Measurements from ENCODE around the gene PAMR1. TPM values are rescaled to one million over a fixed set of nuclear protein-coding genes. Genes with fewer than 3 reads are reported as not detected.

The PAMR1 gene
- total and polyA plus RNA-seq, 4 experiments from 2014 or later, result not detected

DNA sequence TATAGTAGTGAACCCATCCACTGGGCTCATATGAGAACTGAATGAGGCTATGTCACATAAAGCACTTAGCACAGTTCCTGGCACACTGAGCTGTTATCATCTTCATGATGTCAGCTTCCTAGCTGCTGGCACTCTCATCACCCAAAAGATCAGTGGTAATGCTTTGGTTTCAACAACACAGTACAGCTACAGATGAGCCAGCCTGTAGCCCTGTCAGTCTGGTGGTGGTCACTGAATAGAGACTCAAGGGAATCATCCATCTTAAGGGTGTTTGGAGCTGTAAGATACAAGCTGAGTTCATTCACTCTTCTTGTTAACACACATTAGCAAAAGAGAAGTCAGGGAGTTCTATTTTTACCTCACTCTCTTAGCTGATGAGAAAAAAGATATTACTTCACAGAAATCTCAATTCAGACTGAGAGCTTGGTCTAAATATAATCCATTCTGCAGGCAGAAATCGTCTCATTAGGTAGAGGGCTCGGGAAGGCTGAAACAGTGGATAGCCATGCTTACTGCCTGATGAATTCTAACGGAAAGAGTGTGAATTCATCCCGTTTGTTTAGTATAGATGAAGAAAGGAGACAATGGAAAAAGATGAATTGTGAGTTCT, 99.7 kb downstream of the PAMR1 start:
- H3K9me3 Mint-ChIP-seq, result no peaks in the 10 kb centered on the region
- POLR2A ChIA-PET (ENCODE audit: partially characterized antibody), result no interaction called here
- H3K4me3 Mint-ChIP-seq, result no peak overlapping the region

DNA sequence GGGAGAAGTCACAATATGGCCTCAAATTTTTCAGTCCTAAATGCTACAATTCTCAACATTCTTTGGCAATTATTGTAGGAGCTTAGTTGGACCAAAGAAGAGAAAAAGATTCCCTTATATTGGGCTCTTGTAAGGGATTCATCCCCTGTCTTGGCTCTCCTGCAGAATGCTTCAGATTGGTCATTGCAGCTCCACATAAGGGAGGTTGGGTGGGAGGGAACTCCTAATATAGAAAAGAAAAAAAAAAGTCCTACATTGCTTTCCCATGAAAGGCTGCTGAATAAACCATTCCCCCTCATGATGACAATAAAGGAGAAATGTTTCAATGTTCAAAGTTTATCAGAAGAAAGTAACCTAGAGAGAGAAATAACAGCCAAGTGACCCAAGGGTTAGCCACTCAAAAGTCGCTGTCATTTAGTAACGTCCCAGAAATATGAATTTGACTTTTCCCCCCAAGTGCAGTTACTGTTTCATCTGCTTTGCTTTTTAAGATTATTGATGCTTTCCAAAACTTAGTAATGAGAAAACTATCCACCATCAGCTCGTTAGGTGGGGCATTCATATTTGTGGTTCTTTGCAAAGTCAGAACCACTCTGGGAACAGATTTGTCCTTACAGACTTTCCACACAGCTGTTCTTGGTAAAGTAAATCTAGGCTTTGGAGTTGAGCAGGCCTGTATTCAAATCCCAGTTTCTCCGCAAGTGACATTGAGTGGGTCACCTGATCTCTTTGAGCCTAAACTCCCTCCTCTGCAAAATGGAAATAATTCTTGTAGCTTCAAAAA, 101.1 kb downstream of the PAMR1 start:
- Histone ChIP-seq H3K4me1 (ENCODE audit: insufficient read depth, low read length) (no peaks in the 10 kb centered on the region), H3K9me3 (ENCODE audit: control insufficient read depth in 1 of 2, low read length in 2 of 2) (no peaks in the 10 kb centered on the region), H3K27ac (ENCODE audit: low read depth, low read length) (no peak overlapping the region), H3K4me3 (ENCODE audit: low read length in 2 of 2) (no peak overlapping the region), H3K36me3 (ENCODE audit: insufficient read depth, low read length) (no peaks in the 10 kb centered on the region), H3K27me3 (ENCODE audit: insufficient read depth, low read length) (peaks cover 11% of the 10 kb centered on the region)
- Mint-ChIP-seq H3K4me1 (peaks cover 6 to 12% (median 9%) of the 10 kb centered on the region in 4 donors), H3K36me3 (no peaks in the 10 kb centered on the region), H3K9me3 (no peaks in the 10 kb centered on the region), H3K27ac (no peak overlapping the region), H3K27me3 (peaks cover 55 to 66% of the 10 kb centered on the region in 2 donors), H3K4me3 (no peak overlapping the region)
- intact Hi-C loops (cut with micrococcal nuclease), result no loop called here
- POLR2A ChIA-PET (ENCODE audit: partially characterized antibody), result no interaction called here
- CTCF ChIA-PET (ENCODE audit: partially characterized antibody), result interaction anchor here (1.1 kb wide), 1 partner anchor 61 kb away, joined by 3 read pairs; no protein-coding TSS in a partner anchor
- no peak for DNase-seq

More for the DNA sequence above, 99.7 kb downstream of the PAMR1 start:
- Histone ChIP-seq H3K27me3 (ENCODE audit: insufficient read depth, low read length) (peaks cover 11% of the 10 kb centered on the region), H3K4me1 (ENCODE audit: insufficient read depth, low read length) (no peaks in the 10 kb centered on the region), H3K9me3 (ENCODE audit: control insufficient read depth in 1 of 2, low read length in 2 of 2) (no peaks in the 10 kb centered on the region), H3K4me3 (ENCODE audit: low read length in 2 of 2) (no peak overlapping the region), H3K27ac (ENCODE audit: low read depth, low read length) (no peak overlapping the region), H3K36me3 (ENCODE audit: insufficient read depth, low read length) (no peaks in the 10 kb centered on the region)
- peaks cover 55 to 63% of the 10 kb centered on the region in 2 donors for H3K27me3 Mint-ChIP-seq
- CTCF ChIA-PET (ENCODE audit: partially characterized antibody), result no interaction called here
- no peak overlapping the region for H3K27ac Mint-ChIP-seq
- no peaks in the 10 kb centered on the region for H3K36me3 Mint-ChIP-seq
- intact Hi-C loops (cut with micrococcal nuclease), result no loop called here
- DNase-seq, result no peak
- peaks cover 0 to 6% (median 3%) of the 10 kb centered on the region in 4 donors for H3K4me1 Mint-ChIP-seq

DNA sequence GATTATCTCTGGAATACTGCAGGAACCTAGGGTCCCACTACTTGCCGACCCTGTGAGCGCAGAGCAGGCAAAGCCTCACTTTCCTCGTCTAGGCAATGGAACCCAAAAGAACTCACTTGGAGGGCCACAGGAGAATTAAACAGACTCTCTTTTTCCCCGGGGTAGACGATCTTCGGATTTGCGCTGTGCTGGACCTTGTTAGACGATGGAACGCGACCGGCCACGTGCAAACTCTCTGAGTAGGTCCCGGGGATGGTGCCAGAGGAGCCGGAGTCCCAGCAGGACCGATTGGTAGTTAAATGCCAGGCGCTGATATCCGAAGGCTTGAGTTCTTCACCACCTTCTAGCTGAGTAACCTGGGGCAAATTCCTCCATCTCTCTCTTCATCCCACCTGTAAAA, 105.0 kb downstream of the PAMR1 start:
- Histone ChIP-seq H3K4me1 (ENCODE audit: insufficient read depth, low read length) (no peaks in the 10 kb centered on the region), H3K4me3 (ENCODE audit: low read length in 2 of 2) (no peak overlapping the region), H3K36me3 (ENCODE audit: insufficient read depth, low read length) (no peaks in the 10 kb centered on the region), H3K27me3 (ENCODE audit: insufficient read depth, low read length) (peaks cover 30% of the 10 kb centered on the region), H3K27ac (ENCODE audit: low read depth, low read length) (no peak overlapping the region), H3K9me3 (ENCODE audit: control insufficient read depth in 1 of 2, low read length in 2 of 2) (no peaks in the 10 kb centered on the region)
- DNase-seq, result no peak
- intact Hi-C loops (cut with micrococcal nuclease), result no loop called here
- H3K27ac Mint-ChIP-seq, result no peak overlapping the region
- CTCF ChIA-PET (ENCODE audit: partially characterized antibody), result no interaction called here
- POLR2A ChIA-PET (ENCODE audit: partially characterized antibody), result no interaction called here
- H3K9me3 Mint-ChIP-seq, result no peaks in the 10 kb centered on the region
- H3K4me3 Mint-ChIP-seq, result peak overlapping the region in 7 of 8 donors; percentile 23 to 74 (median 40)
- peaks cover 58 to 65% of the 10 kb centered on the region in 2 donors for H3K27me3 Mint-ChIP-seq
- H3K36me3 Mint-ChIP-seq, result no peaks in the 10 kb centered on the region
- peaks cover 7 to 19% (median 13%) of the 10 kb centered on the region in 4 donors for H3K4me1 Mint-ChIP-seq

DNA sequence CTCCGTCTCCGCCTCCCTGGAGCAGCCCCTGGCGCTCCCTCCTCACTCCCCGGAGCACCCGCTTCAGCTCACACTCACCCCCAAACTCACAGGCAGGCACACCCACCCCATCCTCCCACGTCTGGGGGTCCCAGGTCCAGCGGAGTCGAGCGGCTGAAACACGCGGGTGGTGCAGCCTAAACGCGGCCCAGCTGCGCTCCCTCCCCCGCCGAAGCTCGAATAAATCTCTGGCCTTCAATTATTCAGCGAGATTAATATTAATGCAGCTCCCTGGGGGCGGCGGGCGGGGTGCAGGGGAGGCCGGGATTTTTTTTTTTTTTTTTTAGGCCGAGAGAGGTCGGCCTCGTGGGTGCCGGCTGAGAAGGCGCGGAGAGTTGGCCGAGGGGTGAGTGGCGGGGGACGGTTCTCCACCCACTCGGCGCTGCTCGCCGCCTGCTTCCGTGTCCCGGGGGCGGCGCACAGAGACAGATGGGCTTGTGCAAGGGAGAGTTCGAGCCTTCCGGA, 105.5 kb downstream of the PAMR1 start:
- Histone ChIP-seq H3K27me3 (ENCODE audit: insufficient read depth, low read length) (peaks cover 35% of the 10 kb centered on the region), H3K27ac (ENCODE audit: low read depth, low read length) (no peak overlapping the region), H3K36me3 (ENCODE audit: insufficient read depth, low read length) (no peaks in the 10 kb centered on the region), H3K4me3 (ENCODE audit: low read length in 2 of 2) (no peak overlapping the region), H3K9me3 (ENCODE audit: control insufficient read depth in 1 of 2, low read length in 2 of 2) (no peaks in the 10 kb centered on the region), H3K4me1 (ENCODE audit: insufficient read depth, low read length) (no peaks in the 10 kb centered on the region)
- no peaks in the 10 kb centered on the region for H3K9me3 Mint-ChIP-seq
- no peak for DNase-seq
- ChIA-PET CTCF (ENCODE audit: partially characterized antibody) (no interaction called here), POLR2A (ENCODE audit: partially characterized antibody) (no interaction called here)
- H3K4me1 Mint-ChIP-seq, result peaks cover 7 to 19% (median 13%) of the 10 kb centered on the region in 4 donors
- no peaks in the 10 kb centered on the region for H3K36me3 Mint-ChIP-seq
- intact Hi-C loops (cut with micrococcal nuclease), result no loop called here
- peaks cover 61 to 65% of the 10 kb centered on the region in 2 donors for H3K27me3 Mint-ChIP-seq
- H3K27ac Mint-ChIP-seq, result no peak overlapping the region
- H3K4me3 Mint-ChIP-seq, result peak overlapping the region in 5 of 8 donors; percentile 39 to 79 (median 65)

DNA sequence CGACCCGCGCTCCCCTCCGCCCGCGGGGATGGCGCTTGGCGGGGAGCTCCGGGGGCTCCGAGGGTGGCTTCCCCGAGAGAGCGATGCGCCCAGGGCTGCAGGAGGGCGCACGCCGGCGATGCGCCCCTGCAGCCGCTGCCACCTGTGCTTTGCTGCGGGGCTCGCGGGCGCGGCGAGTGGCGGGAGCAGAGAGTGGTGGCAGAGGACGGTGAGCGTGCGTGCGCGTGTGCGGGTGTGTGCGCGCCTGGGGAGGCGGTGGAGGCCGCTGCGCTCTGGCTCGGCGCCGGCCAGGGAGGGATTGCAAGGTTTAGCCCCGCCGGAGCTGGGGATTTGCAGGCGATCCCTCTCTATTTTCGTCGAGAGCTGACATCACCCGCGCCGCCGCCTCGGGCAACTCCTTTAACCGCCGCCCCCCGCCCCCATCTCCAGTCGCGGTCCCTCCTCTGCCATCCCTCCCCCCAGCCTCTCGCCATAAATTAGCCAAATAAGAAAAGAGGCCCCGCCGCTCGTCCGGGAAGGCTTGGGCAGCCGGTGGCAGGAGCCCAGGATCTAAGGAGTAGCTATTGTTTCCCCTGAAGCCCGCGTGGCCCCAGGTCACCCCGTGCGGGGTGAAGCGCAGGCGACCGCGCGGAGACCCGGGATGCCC, 106.1 kb downstream of the PAMR1 start, which contains the start of gene SLC1A2:
SLC1A2 (minus strand) TSS at position 375 of the 646 bp plus-strand sequence. CDS start 592 bp downstream, outside the sequence.
- ChIA-PET POLR2A (ENCODE audit: partially characterized antibody) (no interaction called here), CTCF (ENCODE audit: partially characterized antibody) (no interaction called here)
- intact Hi-C loops (cut with micrococcal nuclease), result no loop called here
- Histone ChIP-seq H3K27me3 (ENCODE audit: insufficient read depth, low read length) (peaks cover 37% of the 10 kb centered on the region), H3K4me1 (ENCODE audit: insufficient read depth, low read length) (no peaks in the 10 kb centered on the region), H3K9me3 (ENCODE audit: control insufficient read depth in 1 of 2, low read length in 2 of 2) (no peaks in the 10 kb centered on the region), H3K4me3 (ENCODE audit: low read length in 2 of 2) (no peak within 1 kb of the TSS), H3K36me3 (ENCODE audit: insufficient read depth, low read length) (no peaks in the 10 kb centered on the region), H3K27ac (ENCODE audit: low read depth, low read length) (no peak within 1 kb of the TSS)
- Mint-ChIP-seq H3K36me3 (no peaks in the 10 kb centered on the region), H3K4me3 (peak within 1 kb of the TSS; percentile 11 to 79 (median 66)), H3K4me1 (peaks cover 7 to 19% (median 13%) of the 10 kb centered on the region in 4 donors), H3K27ac (no peak within 1 kb of the TSS), H3K9me3 (no peaks in the 10 kb centered on the region), H3K27me3 (peaks cover 64 to 65% of the 10 kb centered on the region in 2 donors)
- no peak for DNase-seq

DNA sequence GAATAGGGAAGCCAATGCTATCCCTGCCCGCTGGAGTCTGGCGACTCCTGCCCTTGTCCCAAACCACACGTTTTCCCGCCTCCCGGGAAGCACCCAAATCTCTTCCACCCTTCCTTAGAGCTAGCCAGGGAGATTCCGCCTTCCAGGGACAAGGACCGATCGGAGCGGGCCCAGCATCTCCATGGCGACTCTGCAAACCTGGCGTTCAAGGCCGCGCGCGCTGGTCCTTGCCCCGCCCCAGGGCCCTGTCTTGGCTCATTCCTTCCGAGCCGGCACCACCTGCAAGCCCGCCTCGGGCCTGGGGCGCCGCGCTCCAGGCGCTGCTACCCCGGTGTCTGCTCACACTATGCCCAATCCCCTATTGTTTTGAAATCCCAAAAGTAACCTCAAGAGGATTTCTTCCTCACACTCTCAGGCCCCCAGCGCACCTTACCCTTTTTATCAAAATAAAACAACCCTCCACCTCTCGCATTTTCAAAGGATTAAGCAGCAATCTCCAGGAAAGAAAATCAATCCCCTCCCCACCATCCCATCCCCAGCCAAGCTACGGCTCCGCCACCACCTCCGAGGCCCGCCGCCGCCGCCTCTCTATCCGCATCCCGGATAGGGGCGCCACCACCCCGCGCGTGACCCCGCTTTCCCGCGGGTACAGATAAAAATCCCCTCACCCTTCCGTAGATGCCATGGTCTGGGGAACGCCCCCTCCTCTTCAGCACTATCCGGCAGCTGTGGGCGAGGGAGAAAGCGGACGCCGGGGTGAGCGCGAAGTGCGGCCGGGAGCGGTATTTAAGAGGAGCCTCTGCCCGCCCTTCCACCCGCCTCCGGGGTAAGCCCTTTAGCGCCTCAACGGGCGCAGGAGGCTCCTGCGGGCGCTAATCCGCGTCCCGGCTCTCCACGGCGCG, 106.9 kb downstream of the PAMR1 start:
- no peaks in the 10 kb centered on the region for H3K9me3 ChIP-seq (ENCODE audit: control insufficient read depth in 1 of 2, low read length in 2 of 2)
- Mint-ChIP-seq H3K27me3 (peaks cover 65 to 66% of the 10 kb centered on the region in 2 donors), H3K27ac (no peak overlapping the region), H3K36me3 (no peaks in the 10 kb centered on the region), H3K9me3 (no peaks in the 10 kb centered on the region), H3K4me3 (peak overlapping the region in 7 of 8 donors; percentile 11 to 79 (median 68)), H3K4me1 (peaks cover 7 to 19% (median 13%) of the 10 kb centered on the region in 4 donors)
- H3K4me1 ChIP-seq (ENCODE audit: insufficient read depth, low read length), result no peaks in the 10 kb centered on the region
- no peak overlapping the region for H3K4me3 ChIP-seq (ENCODE audit: low read length in 2 of 2)
- no peak for DNase-seq
- peaks cover 37% of the 10 kb centered on the region for H3K27me3 ChIP-seq (ENCODE audit: insufficient read depth, low read length)
- intact Hi-C loops (cut with micrococcal nuclease), result no loop called here
- ChIA-PET CTCF (ENCODE audit: partially characterized antibody) (no interaction called here), POLR2A (ENCODE audit: partially characterized antibody) (no interaction called here)
- H3K27ac ChIP-seq (ENCODE audit: low read depth, low read length), result no peak overlapping the region
- no peaks in the 10 kb centered on the region for H3K36me3 ChIP-seq (ENCODE audit: insufficient read depth, low read length)
